Endodermal cell (in vitro differentiated cells): ENCODE measurements around the gene PSMG4. TPM values are rescaled to one million over a fixed set of nuclear protein-coding genes. Genes with fewer than 3 reads are reported as not detected.

ENCODE experiments used
- DNase-seq: peaks from one replicate; pipeline ENCODE4 v3.0.0-alpha.2; 2017
- H3K27ac ChIP-seq: 2 replicates; pipeline ENCODE4 v1.5.1; 2013; ENCODE audit warnings: mild to moderate bottlenecking, low read depth, low read length, moderate library complexity
- H3K27me3 ChIP-seq: 2 replicates; pipeline ENCODE4 v1.6.1; 2013; ENCODE audit warnings: mild to moderate bottlenecking, low read length, moderate library complexity; ENCODE audit not compliant: insufficient read depth, control insufficient read depth, poor library complexity, severe bottlenecking
- H3K36me3 ChIP-seq: 2 replicates; pipeline ENCODE4 v1.7.0; 2013; ENCODE audit warnings: mild to moderate bottlenecking, low read length, moderate library complexity; ENCODE audit not compliant: control insufficient read depth, insufficient read depth
- H3K4me1 ChIP-seq: one replicate; pipeline ENCODE4 v1.7.0; 2013; ENCODE audit warnings: low read length; ENCODE audit not compliant: control insufficient read depth, insufficient read depth
- H3K4me3 ChIP-seq: 2 replicates; pipeline ENCODE4 v1.5.1; 2013; ENCODE audit warnings: mild to moderate bottlenecking, low read length, moderate library complexity
- H3K9ac ChIP-seq: 2 replicates; pipeline ENCODE4 v1.6.1; 2013; ENCODE audit warnings: mild to moderate bottlenecking, low read length, moderate library complexity; ENCODE audit not compliant: poor library complexity, severe bottlenecking; ENCODE audit errors: extremely low read depth
- H3K9me3 ChIP-seq: 2 replicates; pipeline ENCODE4 v1.6.1; 2013; ENCODE audit warnings: mild to moderate bottlenecking, low read length, moderate library complexity; ENCODE audit not compliant: control insufficient read depth
- H3K27ac Mint-ChIP-seq: 2 replicates; pipeline ENCODE4 v1.8.0; 2020; ENCODE audit warnings: mixed read lengths
- H3K27me3 Mint-ChIP-seq: 2 replicates; pipeline ENCODE4 v1.8.0; 2021; ENCODE audit warnings: mild to moderate bottlenecking, mixed read lengths; ENCODE audit not compliant: insufficient read depth
- H3K36me3 Mint-ChIP-seq: 2 replicates; pipeline ENCODE4 v1.8.0; 2020; ENCODE audit warnings: low read depth, mixed read lengths
- H3K4me1 Mint-ChIP-seq: 2 replicates; pipeline ENCODE4 v1.8.0; 2020; ENCODE audit warnings: mixed read lengths
- H3K4me3 Mint-ChIP-seq: 2 replicates; pipeline ENCODE4 v1.8.0; 2020; ENCODE audit warnings: mild to moderate bottlenecking, moderate library complexity, mixed read lengths
- H3K9me3 Mint-ChIP-seq: 2 replicates; pipeline ENCODE4 v1.8.0; 2020; ENCODE audit warnings: mild to moderate bottlenecking, mixed read lengths
- CTCF ChIP-seq: fragments of 200-600 bp; sonication (generic); conservative IDR thresholded peaks from 2 replicates; pipeline ENCODE4 v1.5.0; 2021; ENCODE audit warnings: antibody characterized with exemption, mild to moderate bottlenecking
- WGBS, 2 experiments: methylation state at CpG; one replicate each; pipeline versions ENCODE4 v1.1.5 to v1.1.7; 2013; ENCODE audit warnings: missing lambda C conversion rate in 2 of 2, mixed read lengths in 1 of 2; ENCODE audit not compliant: insufficient coverage in 1 of 2, insufficient read length in 1 of 2; 5-methylcytosine and 5-hydroxymethylcytosine counted together
- total RNA-seq, 2 donors: library from RNA; stranded (reverse); fragmentation: NEBNext Ultra II Directional in 1 of 2; extraction: Animal tissue kit (Norgen Biotek cat#: 25700) in 1 of 2; gene quantifications; 2 replicates in 1 of 2; 3 replicates in 1 of 2; pipeline ENCODE4 v1.2.1, GENCODE V29; 2021

Gene PSMG4
- total RNA-seq, 2 donors from 2014 or later: 16.0 to 21.5 TPM

GRCh38 chr6:3268680-3269079, 9.9 kb downstream of the PSMG4 start:
- Histone ChIP-seq H3K4me1 (no peaks in the 10 kb centered on the region), H3K4me3 (no peak overlapping the region), H3K9me3 (no peaks in the 10 kb centered on the region), H3K36me3 (peaks cover 14% of the 10 kb centered on the region), H3K9ac (no peak overlapping the region), H3K27ac (no peak overlapping the region), H3K27me3 (no peaks in the 10 kb centered on the region)
- H3K4me1 Mint-ChIP-seq: peaks cover 7% of the 10 kb centered on the region
- TF ChIP-seq CTCF: no peak
- H3K36me3 Mint-ChIP-seq: peaks cover 57% of the 10 kb centered on the region
- no peaks in the 10 kb centered on the region for H3K27me3 Mint-ChIP-seq
- H3K27ac Mint-ChIP-seq: no peak overlapping the region
- WGBS, 2 experiments: 92% methylated on average over 2 to 11 of the region's 11 CpGs
- H3K9me3 Mint-ChIP-seq: no peaks in the 10 kb centered on the region
- no peak for DNase-seq
- no peak overlapping the region for H3K4me3 Mint-ChIP-seq

- H3K4me1 Mint-ChIP-seq: peaks cover 7% of the 10 kb centered on the region
- DNase-seq: no peak
- no peak overlapping the region for H3K4me3 Mint-ChIP-seq
- Histone ChIP-seq H3K9ac (no peak overlapping the region), H3K27ac (no peak overlapping the region), H3K4me1 (no peaks in the 10 kb centered on the region), H3K9me3 (no peaks in the 10 kb centered on the region), H3K36me3 (peaks cover 19% of the 10 kb centered on the region), H3K4me3 (no peak overlapping the region), H3K27me3 (no peaks in the 10 kb centered on the region)
- H3K27me3 Mint-ChIP-seq: no peaks in the 10 kb centered on the region
- H3K27ac Mint-ChIP-seq: peak overlapping the region; percentile 65
- 90 to 92% methylated on average over 15 to 27 of the region's 27 CpGs for WGBS, 2 experiments
- no peaks in the 10 kb centered on the region for H3K9me3 Mint-ChIP-seq
- H3K36me3 Mint-ChIP-seq: peaks cover 58% of the 10 kb centered on the region
- no peak for TF ChIP-seq CTCF
Observed at GRCh38 chr6:3269281-3269975, 10.7 kb downstream of the PSMG4 start.

- H3K27me3 Mint-ChIP-seq: no peaks in the 10 kb centered on the region
Observed at GRCh38 chr6:3270258-3270657, 11.5 kb downstream of the PSMG4 start.

More at GRCh38 chr6:3270258-3270657, 11.5 kb downstream of the PSMG4 start:
- Histone ChIP-seq H3K9ac (no peak overlapping the region), H3K27me3 (no peaks in the 10 kb centered on the region), H3K4me1 (no peaks in the 10 kb centered on the region), H3K27ac (no peak overlapping the region), H3K9me3 (no peaks in the 10 kb centered on the region), H3K4me3 (no peak overlapping the region), H3K36me3 (peaks cover 19% of the 10 kb centered on the region)
- H3K4me3 Mint-ChIP-seq: no peak overlapping the region
- no peaks in the 10 kb centered on the region for H3K9me3 Mint-ChIP-seq
- 89 to 97% methylated on average over 13 to 15 of the region's 15 CpGs for WGBS, 2 experiments
- H3K36me3 Mint-ChIP-seq: peaks cover 53% of the 10 kb centered on the region
- no peak overlapping the region for H3K27ac Mint-ChIP-seq
- peaks cover 7% of the 10 kb centered on the region for H3K4me1 Mint-ChIP-seq
- TF ChIP-seq CTCF: no peak
- no peak for DNase-seq
